Liver (tissue), 3 donors: ENCODE results near the gene GON4L.
"Not testable (repeated sequence)": the region's sequence is repeated elsewhere in the genome, so short reads cannot be mapped to it uniquely, and the experiment has no call there.

Experiments used
- CTCF ChIP-seq: fragments of 150-350 bp; IDR thresholded peaks from 2 replicates; pipeline ENCODE4 v1.5.1; 2017; ENCODE audit warnings: improper control_type of control experiment, low read depth, low read length; ENCODE audit not compliant: missing input control
- RXRA ChIP-seq, 2 donors: IDR thresholded peaks; 2 replicates each; pipeline ENCODE4 v1.6.1; 2017 to 2018; ENCODE audit warnings: antibody characterized with exemption in 2 of 2, mild to moderate bottlenecking in 1 of 2
- donor health status: healthy.
- donor health status: healthy.

- not testable (repeated sequence) for TF ChIP-seq CTCF; RXRA (IDR thresholded peaks at IDR 0.05)
Measured at GRCh38 chr1:155745284-155746228, 111.5 kb downstream of the GON4L start.
